Subcutaneous adipose tissue (tissue), 4 donors: Measurements from ENCODE around the gene VAMP5. TPM values are rescaled to one million over a fixed set of nuclear protein-coding genes. Genes with fewer than 3 reads are reported as not detected.

ENCODE experiments used
- total RNA-seq, 4 donors: library from RNA; depleted of rRNA; stranded (reverse); fragments of >200 nt; gene quantifications; one replicate each; pipeline ENCODE4 v1.1.0, GENCODE V29; 2016
- TF ChIP-seq, protein P1 (sequence below): fragments of 450-650 bp; IDR thresholded peaks from one replicate; pipeline ENCODE4 v1.5.1; 2016; ENCODE audit warnings: low read depth, mild to moderate bottlenecking, control low read depth, antibody characterized with exemption, moderate library complexity

Gene VAMP5
- total RNA-seq, 4 donors from 2014 or later: 57.7 to 132 (median 67.7) TPM

DNA sequence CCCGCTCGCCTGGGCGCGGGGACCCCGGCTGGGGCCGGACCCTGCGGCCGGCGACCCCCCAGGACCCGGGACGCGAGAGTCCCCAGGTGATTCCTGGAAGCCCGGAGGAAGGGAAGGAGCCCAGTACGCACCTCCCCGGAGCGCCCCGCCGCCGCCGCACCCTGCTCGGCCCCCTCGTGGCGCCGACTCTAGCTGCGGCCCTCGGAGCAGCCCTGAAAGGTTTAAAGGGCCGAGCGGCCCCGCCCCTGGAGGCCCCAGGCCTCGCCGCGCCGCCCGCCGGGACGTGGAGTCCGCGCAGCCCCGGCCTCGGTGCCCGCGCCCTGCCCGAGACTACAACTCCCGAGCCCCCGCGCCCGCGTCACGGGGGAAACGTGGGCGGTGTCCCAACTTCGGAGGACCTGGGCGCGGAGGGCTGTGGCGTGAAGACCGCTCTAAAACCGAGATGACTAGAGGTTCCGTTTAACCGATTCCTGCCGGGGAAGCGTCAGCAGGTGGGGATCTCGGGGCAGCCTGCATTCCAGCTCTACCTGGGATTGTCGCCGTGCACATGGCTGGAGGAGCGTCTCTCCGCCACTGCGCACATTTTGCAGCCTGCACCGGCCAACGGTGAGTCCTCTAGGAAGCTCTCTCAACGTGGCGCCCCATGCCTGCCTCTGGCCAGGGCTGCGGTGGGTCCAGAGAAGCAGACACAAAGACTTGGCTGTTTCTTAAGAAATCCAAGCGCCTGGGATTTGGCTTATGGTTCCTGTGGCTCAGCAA lies 18.4 kb downstream of the VAMP5 start, which contains the start of gene TMEM150A:
TMEM150A (minus strand) TSS at position 223 of the 759 bp plus-strand sequence. CDS start 750 bp downstream, outside the sequence.
- TF ChIP-seq, protein P1, sequence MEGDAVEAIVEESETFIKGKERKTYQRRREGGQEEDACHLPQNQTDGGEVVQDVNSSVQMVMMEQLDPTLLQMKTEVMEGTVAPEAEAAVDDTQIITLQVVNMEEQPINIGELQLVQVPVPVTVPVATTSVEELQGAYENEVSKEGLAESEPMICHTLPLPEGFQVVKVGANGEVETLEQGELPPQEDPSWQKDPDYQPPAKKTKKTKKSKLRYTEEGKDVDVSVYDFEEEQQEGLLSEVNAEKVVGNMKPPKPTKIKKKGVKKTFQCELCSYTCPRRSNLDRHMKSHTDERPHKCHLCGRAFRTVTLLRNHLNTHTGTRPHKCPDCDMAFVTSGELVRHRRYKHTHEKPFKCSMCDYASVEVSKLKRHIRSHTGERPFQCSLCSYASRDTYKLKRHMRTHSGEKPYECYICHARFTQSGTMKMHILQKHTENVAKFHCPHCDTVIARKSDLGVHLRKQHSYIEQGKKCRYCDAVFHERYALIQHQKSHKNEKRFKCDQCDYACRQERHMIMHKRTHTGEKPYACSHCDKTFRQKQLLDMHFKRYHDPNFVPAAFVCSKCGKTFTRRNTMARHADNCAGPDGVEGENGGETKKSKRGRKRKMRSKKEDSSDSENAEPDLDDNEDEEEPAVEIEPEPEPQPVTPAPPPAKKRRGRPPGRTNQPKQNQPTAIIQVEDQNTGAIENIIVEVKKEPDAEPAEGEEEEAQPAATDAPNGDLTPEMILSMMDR: no peak

DNA sequence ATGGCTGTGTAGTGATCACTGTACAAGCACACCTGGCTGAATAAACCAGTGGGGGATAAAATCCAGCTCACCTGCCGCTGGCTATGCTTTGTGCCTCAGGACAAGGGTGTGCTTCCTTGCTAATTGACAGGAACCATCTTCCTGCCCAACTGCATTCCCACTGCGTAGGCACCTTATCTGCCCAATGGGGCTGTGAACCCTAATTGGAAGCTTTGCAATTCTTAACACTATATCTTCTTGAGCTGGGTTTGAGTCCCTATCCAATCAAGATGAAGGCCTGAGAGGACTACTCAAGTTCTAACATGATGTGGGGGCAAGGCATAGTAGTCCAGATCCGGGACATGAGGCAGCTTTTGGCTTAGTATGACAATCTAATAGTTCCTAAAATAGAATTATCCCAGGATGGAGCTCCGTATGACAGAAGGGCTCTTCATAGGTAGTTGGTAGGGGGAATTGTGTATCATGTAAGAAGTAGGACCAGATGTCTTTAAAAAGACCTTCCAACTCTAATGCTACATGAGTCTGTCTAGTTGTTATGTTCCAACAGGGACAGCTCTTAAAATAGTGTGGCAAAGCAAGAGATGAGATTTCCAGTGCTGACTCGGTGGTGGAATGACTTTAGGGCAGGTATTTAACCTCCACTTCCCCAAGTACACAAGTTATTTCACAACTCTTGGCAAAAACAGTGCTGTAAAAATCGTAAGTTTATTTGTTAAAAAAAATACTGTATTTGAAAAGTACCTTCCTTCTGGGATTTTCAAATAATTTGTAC lies 20.5 kb downstream of the VAMP5 start:
- TF ChIP-seq, protein P1: no peak

DNA sequence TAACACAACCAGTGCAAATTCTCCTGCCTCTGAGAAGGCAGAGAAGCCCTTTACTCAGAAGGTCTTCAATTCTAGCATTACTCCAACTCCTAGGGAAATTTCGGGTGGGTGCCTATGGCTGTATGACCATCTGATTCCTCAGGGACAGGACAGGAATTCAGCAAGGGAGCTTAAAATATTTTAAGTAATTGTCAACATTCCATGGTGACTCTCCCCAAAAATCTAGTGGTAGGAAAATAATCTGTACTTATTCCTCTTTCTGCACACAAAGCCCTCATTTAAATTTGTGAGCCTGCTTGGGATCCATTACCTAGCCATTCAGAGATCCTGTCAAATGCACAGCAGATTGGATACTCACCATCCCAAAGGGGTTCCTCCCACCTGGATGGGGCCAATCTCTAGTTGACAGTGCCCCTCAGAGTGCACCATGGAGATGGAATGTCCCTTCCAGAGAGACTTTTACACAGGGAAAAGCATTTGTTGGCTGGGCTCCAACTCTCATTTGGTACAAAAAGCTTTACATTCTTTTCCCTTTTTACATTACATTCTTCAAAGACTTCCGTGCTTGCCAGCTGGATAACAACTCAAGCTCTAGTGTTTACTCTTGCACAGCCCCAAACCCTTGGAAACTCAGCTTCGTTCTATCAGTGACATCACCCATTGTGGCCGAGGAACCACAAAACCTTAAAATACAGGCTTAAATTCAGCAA lies 21.3 kb downstream of the VAMP5 start:
- TF ChIP-seq, protein P1: no peak

DNA sequence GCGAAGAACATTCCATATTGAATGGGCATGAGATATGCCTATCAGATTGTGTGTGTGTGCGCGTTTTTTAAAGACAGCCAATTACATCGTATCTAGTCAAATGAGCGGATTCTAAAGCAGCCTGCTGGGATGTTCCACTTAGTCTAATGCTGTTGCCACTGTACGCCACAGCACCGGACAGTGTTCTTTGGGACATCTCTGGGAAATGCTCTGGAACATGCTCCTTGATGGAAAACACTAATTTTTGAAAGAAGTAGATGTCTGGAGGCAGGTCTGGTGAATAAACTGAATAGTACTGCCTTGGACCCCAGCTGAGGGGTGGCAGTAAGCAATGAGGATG lies 21.9 kb downstream of the VAMP5 start:
- TF ChIP-seq, protein P1: no peak

DNA sequence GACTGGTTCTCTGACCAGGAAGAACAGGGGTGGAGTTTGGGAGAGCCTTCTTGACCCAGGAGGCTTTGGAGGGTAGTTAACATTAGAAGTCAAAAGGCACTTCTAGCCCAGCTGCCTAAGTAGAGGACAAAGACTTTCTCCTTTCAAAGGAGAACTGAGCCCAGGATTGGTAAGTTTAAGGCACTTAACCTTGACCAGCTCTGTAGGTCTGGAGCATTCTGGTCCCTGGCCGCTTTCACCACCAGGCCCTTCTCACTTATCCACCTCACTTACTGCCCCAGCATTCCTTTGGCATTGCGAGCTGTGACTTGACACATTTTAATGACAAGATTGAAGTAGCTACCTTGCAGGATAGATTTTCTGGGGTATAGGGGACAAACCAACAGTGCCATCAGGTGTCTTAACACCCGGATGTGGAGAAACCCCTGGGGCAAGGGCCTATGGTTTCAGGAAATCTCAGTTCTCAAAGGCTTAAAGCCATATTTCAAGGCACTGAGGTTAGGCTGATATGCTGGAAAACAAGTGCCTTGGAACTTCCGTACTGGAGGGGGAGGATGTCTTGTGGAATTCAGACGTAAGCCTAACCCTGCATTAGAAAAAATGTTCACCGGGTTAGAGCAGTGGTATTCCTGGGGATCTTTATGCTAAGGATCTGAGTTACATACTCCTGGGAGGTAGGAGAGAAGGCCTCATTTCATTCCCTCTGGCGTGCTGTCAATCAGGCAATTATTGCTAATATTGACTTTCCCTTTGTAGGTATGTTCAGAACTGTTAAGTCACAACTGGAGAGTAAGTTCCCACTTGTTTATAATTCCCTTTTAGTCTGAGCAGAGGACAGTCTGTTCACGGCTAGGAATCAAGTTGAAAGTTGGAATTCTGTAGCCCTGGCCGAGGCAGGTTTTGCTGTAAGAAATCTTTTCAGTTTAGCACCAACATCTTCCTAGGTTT lies 23.3 kb downstream of the VAMP5 start:
- TF ChIP-seq, protein P1: no peak

DNA sequence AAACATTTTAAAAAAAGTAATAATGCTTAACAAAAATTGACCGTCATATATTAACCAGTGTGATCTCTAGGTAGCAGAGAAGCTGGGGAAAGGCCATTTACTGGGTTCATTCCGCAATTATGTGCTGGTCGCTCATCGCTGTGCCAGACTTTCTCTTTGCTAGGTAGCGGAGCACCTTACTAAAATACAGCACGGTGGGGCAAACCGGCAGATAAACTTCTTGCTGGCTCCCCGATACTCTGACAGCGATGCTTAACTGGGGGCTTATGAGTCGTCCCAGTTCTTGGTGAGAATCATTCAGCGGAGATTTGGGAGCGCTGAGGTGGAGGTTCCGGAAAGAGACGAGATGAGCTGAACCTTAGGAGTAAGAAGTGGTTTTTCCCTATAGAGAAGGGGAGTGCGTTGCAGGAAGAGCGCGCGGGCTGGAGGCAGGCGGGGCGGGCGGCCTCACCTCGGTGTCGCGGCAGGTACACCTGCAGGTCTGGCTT lies 27.0 kb downstream of the VAMP5 start:
- TF ChIP-seq, protein P1: no peak
